Upper lobe of right lung (tissue), 1 donor: ENCODE measurements around the gene PTBP3. TPM values are rescaled to one million over a fixed set of nuclear protein-coding genes. Genes with fewer than 3 reads are reported as not detected.

Experiments used
- ATAC-seq: fragments of 200-7000 bp; cut with Tn5 transposase; one replicate; pipeline ENCODE4 v1.9.1; 2020; ENCODE audit warnings: mild to moderate bottlenecking, moderate library complexity
- DNase-seq: peaks from one replicate; pipeline ENCODE4 v3.0.0-alpha.2; 2020
- H3K27ac ChIP-seq: fragments of 200-600 bp; one replicate; pipeline ENCODE4 v1.8.0; 2022
- H3K27me3 ChIP-seq: fragments of 200-600 bp; one replicate; pipeline ENCODE4 v1.8.0; 2022; ENCODE audit warnings: mild to moderate bottlenecking
- H3K36me3 ChIP-seq: fragments of 200-600 bp; one replicate; pipeline ENCODE4 v1.8.0; 2022
- H3K4me1 ChIP-seq: fragments of 200-600 bp; one replicate; pipeline ENCODE4 v1.8.0; 2022
- H3K4me3 ChIP-seq: fragments of 200-600 bp; one replicate; pipeline ENCODE4 v1.8.0; 2022; ENCODE audit warnings: mild to moderate bottlenecking
- H3K9me3 ChIP-seq: fragments of 200-600 bp; one replicate; pipeline ENCODE4 v1.8.0; 2022
- intact Hi-C: fragments of 100-400 bp; cut with DNase I; formaldehyde crosslinking; loops from one replicate; pipeline ENCODE4 v1.11.0; 2022
- total RNA-seq: library from RNA; stranded (reverse); fragmentation: NEBNext Ultra II Directional; extraction: Animal tissue kit (Norgen Biotek cat#: 25700); gene quantifications from one replicate; pipeline ENCODE4 v1.2.1, GENCODE V29; 2021
- TF ChIP-seq, protein P1 (sequence below): fragments of 200-600 bp; IDR thresholded peaks from one replicate; pipeline ENCODE4 v1.8.0; 2022; ENCODE audit warnings: antibody characterized with exemption
- donor health status: DM: no; HTN: yes; CAD: no; lungs with severe emphysema.

The PTBP3 gene
- total RNA-seq, 1 donor from 2014 or later = 77.6 TPM

DNA sequence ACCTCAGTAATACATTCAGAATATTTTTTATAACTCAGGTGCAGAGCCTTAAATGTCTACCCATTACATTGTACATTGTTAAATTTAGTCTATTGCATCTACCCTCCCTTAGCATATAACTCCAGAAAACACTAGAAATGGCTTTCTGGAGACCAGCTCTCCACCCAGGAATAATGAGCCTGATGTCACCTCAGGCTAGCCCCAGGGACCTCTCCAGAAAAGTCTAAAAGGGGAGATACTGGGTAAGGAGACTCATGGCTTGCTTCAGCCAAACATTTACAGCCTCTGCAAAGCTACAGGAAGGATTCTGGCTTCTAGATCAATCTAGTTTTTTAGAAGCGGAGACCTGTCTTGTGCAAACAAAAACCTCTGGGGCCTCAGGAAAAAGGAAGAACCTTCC is 144.5 kb downstream of the PTBP3 start:
- Histone ChIP-seq H3K4me3 (no peak overlapping the region), H3K27ac (no peak overlapping the region), H3K4me1 (no peaks in the 10 kb centered on the region), H3K27me3 (no peaks in the 10 kb centered on the region), H3K36me3 (no peaks in the 10 kb centered on the region), H3K9me3 (no peaks in the 10 kb centered on the region)
- DNase-seq (no peak), ATAC-seq (no peak)
- intact Hi-C loops = no loop called here
- TF ChIP-seq, protein P1, sequence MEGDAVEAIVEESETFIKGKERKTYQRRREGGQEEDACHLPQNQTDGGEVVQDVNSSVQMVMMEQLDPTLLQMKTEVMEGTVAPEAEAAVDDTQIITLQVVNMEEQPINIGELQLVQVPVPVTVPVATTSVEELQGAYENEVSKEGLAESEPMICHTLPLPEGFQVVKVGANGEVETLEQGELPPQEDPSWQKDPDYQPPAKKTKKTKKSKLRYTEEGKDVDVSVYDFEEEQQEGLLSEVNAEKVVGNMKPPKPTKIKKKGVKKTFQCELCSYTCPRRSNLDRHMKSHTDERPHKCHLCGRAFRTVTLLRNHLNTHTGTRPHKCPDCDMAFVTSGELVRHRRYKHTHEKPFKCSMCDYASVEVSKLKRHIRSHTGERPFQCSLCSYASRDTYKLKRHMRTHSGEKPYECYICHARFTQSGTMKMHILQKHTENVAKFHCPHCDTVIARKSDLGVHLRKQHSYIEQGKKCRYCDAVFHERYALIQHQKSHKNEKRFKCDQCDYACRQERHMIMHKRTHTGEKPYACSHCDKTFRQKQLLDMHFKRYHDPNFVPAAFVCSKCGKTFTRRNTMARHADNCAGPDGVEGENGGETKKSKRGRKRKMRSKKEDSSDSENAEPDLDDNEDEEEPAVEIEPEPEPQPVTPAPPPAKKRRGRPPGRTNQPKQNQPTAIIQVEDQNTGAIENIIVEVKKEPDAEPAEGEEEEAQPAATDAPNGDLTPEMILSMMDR = no peak

DNA sequence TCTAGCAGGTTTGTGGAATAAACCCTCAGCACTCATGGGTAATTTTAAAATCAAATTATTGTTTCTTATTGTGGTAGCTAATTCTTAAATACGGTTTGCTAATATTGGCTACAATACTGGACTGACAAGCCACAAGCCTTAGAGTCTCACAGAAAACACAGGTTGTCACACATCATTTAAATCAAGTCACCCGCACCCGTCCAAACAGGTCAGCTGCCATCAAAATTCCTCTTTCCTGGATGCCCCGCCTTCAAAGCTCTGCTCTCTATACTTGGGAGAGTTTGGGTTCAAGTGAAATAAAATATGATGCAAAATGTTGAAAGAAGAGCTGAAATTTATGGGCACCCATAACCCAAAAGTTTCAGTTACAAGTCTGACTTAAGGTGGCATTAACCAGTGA is 146.0 kb downstream of the PTBP3 start:
- H3K4me1 ChIP-seq = no peaks in the 10 kb centered on the region
- no peak overlapping the region for H3K27ac ChIP-seq
- no peaks in the 10 kb centered on the region for H3K36me3 ChIP-seq
- ATAC-seq (no peak), DNase-seq (no peak)
- H3K9me3 ChIP-seq = no peaks in the 10 kb centered on the region
- TF ChIP-seq, protein P1 = no peak
- intact Hi-C loops = no loop called here
- H3K27me3 ChIP-seq = no peaks in the 10 kb centered on the region
- H3K4me3 ChIP-seq = no peak overlapping the region

DNA sequence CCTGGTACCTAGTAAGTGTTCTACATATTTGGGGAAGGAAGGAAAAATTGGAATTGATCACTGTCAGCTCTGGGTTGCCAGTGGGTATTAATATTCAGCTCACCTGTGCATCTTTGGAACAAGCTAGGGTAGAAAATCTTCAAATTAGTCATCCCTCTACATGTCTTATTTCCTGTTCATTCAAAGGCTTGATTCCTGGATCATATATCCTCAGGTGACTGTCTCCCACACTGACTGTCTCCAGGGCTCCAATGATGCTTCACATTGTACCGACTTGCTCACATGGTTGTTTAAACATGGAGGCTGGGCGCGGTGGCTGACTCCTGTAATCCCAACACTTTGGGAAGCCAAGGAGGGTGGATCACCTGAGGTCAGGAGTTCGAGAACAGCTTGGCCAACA is 146.7 kb downstream of the PTBP3 start:
- ATAC-seq (no peak), DNase-seq (no peak)
- H3K4me3 ChIP-seq = no peak overlapping the region
- intact Hi-C loops = no loop called here
- TF ChIP-seq, protein P1 = no peak
- no peaks in the 10 kb centered on the region for H3K27me3 ChIP-seq
- H3K4me1 ChIP-seq = no peaks in the 10 kb centered on the region
- H3K9me3 ChIP-seq = no peaks in the 10 kb centered on the region
- H3K27ac ChIP-seq = no peak overlapping the region
- no peaks in the 10 kb centered on the region for H3K36me3 ChIP-seq

DNA sequence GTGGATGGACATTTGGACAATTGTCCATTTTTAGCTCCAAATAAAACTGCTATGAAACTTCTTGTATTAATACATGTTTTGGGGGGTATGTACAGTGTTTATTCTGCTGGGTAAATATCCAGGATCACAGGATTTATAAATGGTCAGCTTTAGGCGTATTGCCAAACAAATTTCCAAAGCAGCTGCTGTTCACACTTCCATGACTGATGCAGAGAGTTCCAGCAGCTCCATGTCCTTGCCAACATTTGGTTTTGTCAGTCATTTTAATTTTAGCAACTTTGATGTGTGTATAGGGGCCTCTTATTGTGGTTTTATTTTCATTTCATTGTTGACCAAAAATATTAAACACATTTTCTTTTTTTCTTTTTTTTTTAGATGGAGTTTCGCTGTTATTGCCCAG is 148.5 kb downstream of the PTBP3 start:
- H3K36me3 ChIP-seq = no peaks in the 10 kb centered on the region
- DNase-seq (no peak), ATAC-seq (no peak)
- H3K4me1 ChIP-seq = peaks cover 9% of the 10 kb centered on the region
- no peaks in the 10 kb centered on the region for H3K9me3 ChIP-seq
- no peaks in the 10 kb centered on the region for H3K27me3 ChIP-seq
- no peak overlapping the region for H3K27ac ChIP-seq
- intact Hi-C loops = no loop called here
- TF ChIP-seq, protein P1 = no peak
- H3K4me3 ChIP-seq = no peak overlapping the region

DNA sequence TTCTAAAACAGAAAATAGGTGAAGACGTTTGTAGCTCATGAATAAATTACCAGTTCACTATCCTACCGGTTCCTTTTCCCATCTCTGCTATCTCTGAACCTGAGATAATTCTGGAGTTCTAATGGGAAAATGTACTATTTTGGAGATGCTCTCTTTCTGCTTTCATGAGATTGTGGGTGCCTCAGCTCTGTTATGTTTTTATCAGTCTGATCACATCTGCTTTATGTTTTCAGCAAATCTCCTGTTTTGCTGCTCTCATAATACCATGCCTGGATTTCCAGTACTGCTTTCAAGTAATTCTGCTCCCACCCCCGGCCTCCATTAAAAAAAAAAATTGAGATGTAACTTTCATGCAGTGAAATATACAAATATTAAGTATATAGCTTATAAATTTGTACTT is 149.2 kb downstream of the PTBP3 start:
- H3K36me3 ChIP-seq = no peaks in the 10 kb centered on the region
- no peak for DNase-seq

More for the DNA sequence above, 149.2 kb downstream of the PTBP3 start:
- intact Hi-C loops = no loop called here
- peaks cover 13% of the 10 kb centered on the region for H3K4me1 ChIP-seq
- ATAC-seq = no peak
- no peak overlapping the region for H3K27ac ChIP-seq
- TF ChIP-seq, protein P1 = no peak
- H3K9me3 ChIP-seq = no peaks in the 10 kb centered on the region
- no peaks in the 10 kb centered on the region for H3K27me3 ChIP-seq
- H3K4me3 ChIP-seq = no peak overlapping the region
